DND-41 (cell line): ENCODE measurements around the gene ARMC7.

Experiments used
- ATAC-seq: fragments of 200-7000 bp; cut with Tn5 transposase; 3 replicates; pipeline ENCODE4 v1.9.1; 2021; ENCODE audit warnings: low read depth; ENCODE audit not compliant: insufficient read depth
- DNase-seq: peaks from one replicate; pipeline ENCODE4 v3.0.0-alpha.2; 2020
- H2AFZ ChIP-seq: 2 replicates; pipeline ENCODE4 v1.6.0; 2012; ENCODE audit warnings: low read depth, low read length
- H3K27ac ChIP-seq: 2 replicates; pipeline ENCODE4 v1.5.1; 2012; ENCODE audit warnings: low read length, inconsistent platforms
- H3K27me3 ChIP-seq: fragments of 200-600 bp; sonication (generic); 2 replicates; pipeline ENCODE4 v1.6.0; 2012; ENCODE audit warnings: low read length, mild to moderate bottlenecking, inconsistent platforms; ENCODE audit not compliant: insufficient read depth, poor library complexity
- H3K36me3 ChIP-seq: 2 replicates; pipeline ENCODE4 v1.5.1; 2012; ENCODE audit warnings: low read length, inconsistent platforms; ENCODE audit not compliant: insufficient read depth
- H3K4me1 ChIP-seq: 2 replicates; pipeline ENCODE4 v1.5.1; 2012; ENCODE audit warnings: mild to moderate bottlenecking, low read length; ENCODE audit not compliant: insufficient read depth
- H3K4me2 ChIP-seq: 2 replicates; pipeline ENCODE4 v1.6.0; 2012; ENCODE audit warnings: mild to moderate bottlenecking, moderate library complexity, low read length, inconsistent platforms; ENCODE audit not compliant: insufficient read depth
- H3K4me3 ChIP-seq, 2 experiments: fragments of 200-600 bp in 1 of 2; shearing (Covaris generic) in 1 of 2; 2 replicates each; pipeline ENCODE4 v1.5.1; 2012 to 2016; ENCODE audit warnings: inconsistent platforms in 2 of 2, low read length in 2 of 2, mild to moderate bottlenecking in 2 of 2, low read depth in 1 of 2, moderate library complexity in 1 of 2
- H3K79me2 ChIP-seq: 2 replicates; pipeline ENCODE4 v1.6.0; 2012; ENCODE audit warnings: low read length, inconsistent platforms; ENCODE audit not compliant: insufficient read depth
- H3K9ac ChIP-seq: 2 replicates; pipeline ENCODE4 v1.6.0; 2012; ENCODE audit warnings: low read depth, mild to moderate bottlenecking, inconsistent platforms, low read length, moderate library complexity
- H3K9me3 ChIP-seq: 2 replicates; pipeline ENCODE4 v1.5.1; 2012; ENCODE audit warnings: low read length, moderate library complexity, mild to moderate bottlenecking, inconsistent platforms; ENCODE audit not compliant: insufficient read depth, severe bottlenecking
- H4K20me1 ChIP-seq: 2 replicates; pipeline ENCODE4 v1.6.0; 2012; ENCODE audit warnings: low read length; ENCODE audit not compliant: insufficient read depth
- CTCF ChIP-seq: IDR thresholded peaks from 2 replicates; pipeline ENCODE4 v1.5.1; 2012; ENCODE audit warnings: borderline replicate concordance, low read length, moderate library complexity, mild to moderate bottlenecking; ENCODE audit not compliant: poor library complexity, severe bottlenecking; ENCODE audit errors: extremely low read depth
- EZH2 ChIP-seq: IDR thresholded peaks from 3 replicates; pipeline ENCODE4 v1.6.1; 2012; ENCODE audit warnings: borderline replicate concordance, low read depth, mild to moderate bottlenecking, moderate library complexity, low read length, inconsistent platforms; ENCODE audit not compliant: severe bottlenecking

ARMC7 gene

GRCh38 chr17:75064460-75064859 lies 45.3 kb upstream of the ARMC7 start:
- H3K4me1 ChIP-seq, result peaks cover 31% of the 10 kb centered on the region
- no peaks in the 10 kb centered on the region for H3K27me3 ChIP-seq
- H3K36me3 ChIP-seq, result peaks cover 57% of the 10 kb centered on the region
- no peak overlapping the region for H2AFZ ChIP-seq
- H3K4me3 ChIP-seq, result no peak overlapping the region
- no peak for ATAC-seq
- no peak overlapping the region for H3K9ac ChIP-seq
- H4K20me1 ChIP-seq, result no peaks in the 10 kb centered on the region
- no peak overlapping the region for H3K27ac ChIP-seq
- no peaks in the 10 kb centered on the region for H3K79me2 ChIP-seq
- no peak for DNase-seq
- TF ChIP-seq CTCF (no peak), EZH2 (no peak)
- no peak overlapping the region for H3K4me2 ChIP-seq
- no peaks in the 10 kb centered on the region for H3K9me3 ChIP-seq

- Histone ChIP-seq H3K4me3 (no peak overlapping the region), H4K20me1 (no peaks in the 10 kb centered on the region), H3K36me3 (peaks cover 51% of the 10 kb centered on the region), H3K4me2 (no peak overlapping the region), H3K9me3 (no peaks in the 10 kb centered on the region), H3K27me3 (no peaks in the 10 kb centered on the region), H3K27ac (peak overlapping the region; percentile 45), H2AFZ (no peak overlapping the region), H3K9ac (no peak overlapping the region), H3K79me2 (no peaks in the 10 kb centered on the region), H3K4me1 (peaks cover 31% of the 10 kb centered on the region)
- DNase-seq (no peak), ATAC-seq (no peak)
- no peak for TF ChIP-seq CTCF
- no peak for TF ChIP-seq EZH2
These were observed 44.8 kb upstream of the ARMC7 start for GRCh38 chr17:75064867-75065561.

GRCh38 chr17:75065562-75066151 lies 44.1 kb upstream of the ARMC7 start:
- Histone ChIP-seq H3K27ac (peak overlapping the region; percentile 45), H3K9me3 (no peaks in the 10 kb centered on the region), H3K27me3 (no peaks in the 10 kb centered on the region), H3K4me3 (no peak overlapping the region), H3K9ac (no peak overlapping the region), H3K4me2 (no peak overlapping the region), H2AFZ (no peak overlapping the region), H3K79me2 (no peaks in the 10 kb centered on the region), H3K4me1 (peaks cover 31% of the 10 kb centered on the region), H4K20me1 (no peaks in the 10 kb centered on the region), H3K36me3 (peaks cover 45% of the 10 kb centered on the region)
- TF ChIP-seq CTCF (no peak), EZH2 (no peak)
- DNase-seq, result no peak
- ATAC-seq, result no peak
